HG03135 (cell line): ENCODE measurements around the gene SRCAP.

Experiments
- ATAC-seq: cut with Tn5 transposase; IDR thresholded peaks from one replicate; pipeline ENCODE4 v1.9.1; 2021; ENCODE audit warnings: mild to moderate bottlenecking, moderate library complexity; ENCODE audit not compliant: unreplicated experiment

The SRCAP gene

GRCh38 chr16:30728899-30729672 is 30.1 kb downstream of the SRCAP start:
- no peak for ATAC-seq

- ATAC-seq, result no peak
Measured at GRCh38 chr16:30731411-30731810, 32.4 kb downstream of the SRCAP start.

GRCh38 chr16:30736995-30737793 is 38.2 kb downstream of the SRCAP start:
- ATAC-seq, result no peak

GRCh38 chr16:30737794-30738648 is 39.0 kb downstream of the SRCAP start:
- no peak for ATAC-seq

- ATAC-seq, result no peak
Measured at GRCh38 chr16:30738984-30739951, 40.3 kb downstream of the SRCAP start.

- ATAC-seq, result no peak
Measured at GRCh38 chr16:30740364-30741251, 41.6 kb downstream of the SRCAP start.

- ATAC-seq, result no peak
Measured at GRCh38 chr16:30741461-30741914, 42.5 kb downstream of the SRCAP start.

GRCh38 chr16:30743716-30744115 is 44.7 kb downstream of the SRCAP start:
- ATAC-seq, result no peak

GRCh38 chr16:30744183-30744582 is 45.2 kb downstream of the SRCAP start:
- no peak for ATAC-seq

GRCh38 chr16:30745082-30745481 is 46.1 kb downstream of the SRCAP start:
- no peak for ATAC-seq

GRCh38 chr16:30746638-30747175 is 47.7 kb downstream of the SRCAP start:
- ATAC-seq, result no peak

GRCh38 chr16:30747331-30747730 is 48.4 kb downstream of the SRCAP start:
- ATAC-seq, result no peak

- peak; percentile 96 for ATAC-seq
Measured at GRCh38 chr16:30747799-30748633, 49.0 kb downstream of the SRCAP start, which contains the start of gene PHKG2. PHKG2 (plus strand) TSS chr16:30748425; CDS start chr16:30748821, 396 bp downstream.

- ATAC-seq, result peak; percentile 15
Measured at GRCh38 chr16:30748634-30749445, 49.9 kb downstream of the SRCAP start.

- no peak for ATAC-seq
Measured at GRCh38 chr16:30750201-30750600, 51.2 kb downstream of the SRCAP start.

- no peak for ATAC-seq
Measured at GRCh38 chr16:30750876-30751465, 52.0 kb downstream of the SRCAP start.
